COLO668 (cell line): ENCODE measurements around the gene CASKIN2.
"Not testable (repeated sequence)": the region's sequence is repeated elsewhere in the genome, so short reads cannot be mapped to it uniquely, and the experiment has no call there.

ENCODE experiments used
- DNase-seq: peaks from one replicate; lab custom pipeline; 2025; ENCODE audit not compliant: unreplicated experiment; lab: John Stamatoyannopoulos, UW

Gene CASKIN2

DNA sequence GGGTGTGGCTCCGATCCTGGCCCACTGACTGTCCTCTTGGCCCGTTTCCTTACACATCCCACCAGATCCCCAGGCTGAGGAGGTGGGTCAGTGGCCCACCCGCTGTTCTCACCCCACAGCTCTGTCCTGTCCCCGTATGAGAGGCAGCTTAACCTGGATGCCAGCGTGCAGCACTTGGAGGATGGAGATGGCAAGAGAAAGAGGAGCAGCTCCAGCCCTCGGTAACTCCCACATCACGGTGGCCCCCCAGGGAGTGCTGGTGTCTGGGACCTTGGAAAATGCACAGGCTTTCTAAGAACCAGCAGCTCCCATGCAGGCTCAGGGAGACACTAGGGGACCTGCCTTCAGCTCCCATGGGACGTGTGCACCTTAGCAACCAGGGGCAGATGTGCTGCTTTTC lies 6.0 kb upstream of the CASKIN2 start:
- DNase-seq, result no peak

DNA sequence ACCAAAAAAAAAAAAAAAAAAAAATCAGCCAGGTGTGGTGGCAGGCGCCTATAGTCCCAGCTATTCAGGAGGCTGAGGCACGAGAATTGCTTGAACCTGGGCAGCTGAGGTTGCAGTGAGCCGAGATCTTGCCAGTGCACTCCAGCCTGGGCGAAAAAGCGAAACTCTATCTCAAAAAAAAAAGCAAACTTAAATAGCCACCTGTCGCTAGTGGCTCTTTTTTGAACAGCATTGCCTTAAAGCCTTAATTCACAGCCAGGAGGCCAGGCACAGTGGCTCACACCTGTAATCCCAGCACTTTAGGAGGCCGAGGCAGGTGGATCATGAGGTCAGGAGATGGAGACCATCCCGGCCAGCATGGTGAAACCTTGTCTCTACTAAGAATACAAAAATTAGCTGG lies 5.1 kb upstream of the CASKIN2 start:
- not testable (repeated sequence) for DNase-seq

DNA sequence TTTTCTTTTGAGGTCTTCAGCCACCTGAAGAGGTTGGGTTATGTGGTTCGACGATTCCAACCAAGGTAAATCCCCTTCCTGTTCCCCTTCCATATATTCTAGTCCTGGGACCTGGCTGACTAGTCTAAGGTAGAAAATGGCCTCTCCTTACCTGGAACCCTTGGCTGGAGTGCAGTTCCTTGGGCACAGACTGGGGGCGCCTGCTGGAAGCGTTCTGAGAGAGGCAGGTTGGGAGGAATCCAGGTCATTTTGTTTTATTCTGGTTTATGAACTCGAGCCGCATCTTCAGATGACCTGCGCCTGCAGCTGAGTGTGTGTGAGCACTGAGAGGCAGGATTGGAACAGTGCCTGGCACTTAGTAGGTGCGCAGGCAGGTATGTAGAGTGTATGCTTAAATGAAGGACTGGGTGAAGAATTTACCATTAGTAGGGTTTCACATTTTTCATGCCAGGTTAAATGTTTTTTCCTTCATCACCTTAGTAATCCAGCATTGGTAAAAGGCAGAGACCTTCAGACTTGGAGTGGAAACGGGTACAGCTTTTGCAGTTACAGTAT lies 3.7 kb upstream of the CASKIN2 start:
- DNase-seq, result no peak

DNA sequence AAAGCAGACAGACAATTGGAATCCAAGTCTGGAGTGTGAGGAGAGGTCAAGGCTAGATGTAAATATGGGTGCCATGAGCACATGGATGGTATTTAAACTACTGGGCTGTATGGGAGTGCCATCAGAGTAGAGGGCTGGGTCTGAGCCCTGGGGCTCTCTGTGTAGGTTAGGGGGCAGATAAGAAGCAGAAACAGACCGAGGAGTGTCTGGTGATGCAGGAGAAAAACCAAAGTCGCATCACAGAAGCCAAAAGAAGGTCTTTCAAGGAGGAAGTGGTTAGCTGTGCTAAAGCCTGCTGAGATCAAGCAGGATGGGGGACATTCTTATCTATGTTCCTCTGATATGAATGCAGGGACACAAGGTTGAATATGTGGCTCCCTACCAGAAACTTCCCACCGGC lies 2.9 kb upstream of the CASKIN2 start:
- no peak for DNase-seq

DNA sequence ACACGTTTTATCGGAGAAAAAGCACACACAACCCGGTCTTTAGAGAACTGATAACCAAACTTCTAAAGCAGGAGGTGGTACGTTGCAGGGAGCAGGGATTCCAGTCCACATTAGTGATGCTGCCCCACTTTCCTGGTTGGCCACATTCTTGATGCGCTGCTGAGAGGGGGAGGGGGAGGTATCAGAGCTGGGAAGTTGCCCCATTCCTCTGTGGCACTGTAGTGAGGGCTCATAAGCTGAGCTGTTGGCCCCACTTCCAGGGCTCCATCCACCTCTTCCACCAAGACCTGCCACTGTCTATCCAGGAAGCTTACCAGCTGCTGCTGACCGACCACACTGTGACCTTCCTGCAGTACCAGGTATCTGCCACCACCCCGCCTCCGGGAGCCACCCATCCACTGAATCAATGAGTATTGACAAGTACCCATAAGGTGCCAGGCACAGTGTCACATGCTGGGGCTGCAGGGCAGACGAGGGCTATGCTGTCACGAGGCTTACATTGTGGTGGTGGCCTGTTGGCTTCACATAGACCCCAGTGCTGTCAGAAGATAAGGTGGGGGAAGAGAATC lies 2.0 kb upstream of the CASKIN2 start:
- peak; percentile 43 for DNase-seq

DNA sequence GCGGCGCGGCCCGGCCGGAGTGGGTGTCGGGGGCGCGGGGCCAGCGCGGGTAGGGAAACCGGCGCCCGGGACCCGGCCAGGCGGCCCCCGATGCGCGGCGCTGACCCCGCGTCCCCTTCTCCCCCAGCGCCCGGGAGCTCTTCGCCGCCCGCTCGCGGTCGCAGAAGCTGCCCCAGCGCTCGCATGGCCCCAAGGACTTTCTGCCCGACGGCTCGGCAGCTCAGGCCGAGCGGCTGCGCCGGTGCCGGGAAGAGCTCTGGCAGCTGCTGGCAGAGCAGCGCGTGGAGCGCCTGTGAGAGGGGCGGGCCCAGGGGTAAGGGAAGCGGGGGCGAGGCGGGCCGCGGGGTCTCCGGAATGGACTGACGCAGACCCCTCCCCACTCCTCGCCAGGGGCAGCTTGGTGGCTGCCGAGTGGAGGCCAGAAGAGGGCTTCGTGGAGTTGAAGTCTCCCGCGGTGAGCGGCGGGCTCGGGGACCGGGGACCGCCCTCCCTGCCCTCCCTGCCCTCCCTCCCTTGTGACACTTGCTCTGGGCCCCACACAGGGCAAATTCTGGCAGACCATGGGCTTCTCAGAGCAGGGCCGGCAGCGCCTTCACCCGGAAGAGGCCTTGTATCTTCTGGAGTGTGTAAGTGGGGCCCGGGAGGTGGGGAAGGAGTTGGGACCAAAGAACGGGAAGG lies 1.4 kb upstream of the CASKIN2 start:
- peak; percentile 43 for DNase-seq

DNA sequence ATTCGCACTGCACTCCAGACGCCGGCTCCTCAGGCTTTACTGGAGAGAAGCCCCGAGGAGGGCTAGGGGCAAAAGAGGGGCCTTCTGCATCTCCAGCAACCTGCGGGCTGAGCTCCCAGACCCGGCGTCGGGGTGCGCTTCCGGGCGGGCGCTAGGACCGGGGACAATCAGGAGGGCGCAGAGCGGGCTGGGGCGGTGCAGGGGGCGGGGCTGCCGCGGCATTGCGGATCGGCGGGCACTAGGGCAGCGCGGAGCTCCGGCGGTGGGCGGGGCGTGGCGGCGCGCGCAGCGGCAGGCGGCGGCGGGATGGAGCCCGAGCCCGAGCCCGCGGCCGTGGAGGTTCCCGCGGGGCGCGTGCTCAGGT lies 900 bp upstream of the CASKIN2 start, which contains the start of gene TSEN54:
TSS of gene TSEN54 (plus strand) at position 274 of the 364 bp plus-strand sequence. CDS start at position 307, 33 bp downstream.
- DNase-seq, result peak; percentile 91

DNA sequence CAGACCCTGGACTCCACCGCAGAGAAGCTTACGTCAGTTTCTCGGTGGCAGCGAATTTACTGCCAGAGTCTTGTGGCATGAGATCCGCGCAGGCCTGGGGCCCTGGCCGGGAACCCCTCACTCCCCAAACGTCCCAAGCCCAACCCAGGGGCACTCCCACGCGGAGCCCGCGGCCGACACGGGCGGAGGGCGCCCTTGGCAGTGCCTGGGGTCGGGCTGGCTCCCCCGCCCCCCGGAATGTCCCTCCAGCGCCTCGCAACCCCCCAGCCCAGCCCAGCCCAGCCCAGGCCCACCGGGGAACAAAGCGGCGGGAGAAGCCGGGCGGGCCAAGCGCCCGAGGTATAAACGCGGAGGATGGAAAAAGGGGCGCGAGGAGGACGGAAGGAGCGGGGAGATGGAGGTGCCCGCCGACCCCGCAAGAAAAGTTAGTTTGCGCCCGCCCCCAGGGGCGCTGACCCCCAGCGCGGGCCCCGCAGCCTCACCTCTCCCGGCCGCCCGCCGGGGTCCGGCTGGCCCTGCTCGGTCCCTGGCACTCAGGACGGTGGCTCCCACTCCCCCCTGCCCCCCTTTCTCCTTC lies 330 bp downstream of the CASKIN2 start:
- DNase-seq, result no peak

DNA sequence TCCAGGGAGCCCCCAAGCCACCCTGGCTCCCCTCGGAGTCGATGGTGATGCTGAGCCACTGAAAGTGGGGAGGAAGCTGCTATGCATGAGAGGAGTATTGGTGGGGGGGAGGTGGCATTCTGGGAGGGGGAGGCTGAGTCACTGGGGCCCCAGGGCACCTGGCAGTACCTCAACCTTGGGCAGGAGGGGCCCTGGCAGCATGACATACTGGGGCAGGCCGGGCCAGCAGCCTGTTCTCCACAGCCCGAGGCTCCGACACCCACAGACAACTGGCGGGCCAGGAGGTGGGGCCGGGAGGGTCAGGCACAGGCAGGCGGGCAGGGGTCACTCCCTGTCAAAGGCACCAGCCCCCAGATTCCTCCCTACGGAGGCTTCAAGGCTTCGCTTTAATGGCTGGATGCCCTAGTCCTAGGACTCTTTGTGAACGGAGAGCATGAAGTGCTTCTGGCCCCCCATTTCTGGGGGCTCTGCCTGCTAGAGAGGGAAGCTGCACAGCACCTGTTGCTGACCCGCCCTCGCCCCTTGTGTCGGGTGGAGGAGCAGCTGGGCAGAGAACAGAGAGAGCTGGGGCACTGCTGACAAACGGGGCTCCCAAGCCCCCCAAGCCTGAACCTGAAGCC lies 928 bp downstream of the CASKIN2 start:
- peak; percentile 32 for DNase-seq

DNA sequence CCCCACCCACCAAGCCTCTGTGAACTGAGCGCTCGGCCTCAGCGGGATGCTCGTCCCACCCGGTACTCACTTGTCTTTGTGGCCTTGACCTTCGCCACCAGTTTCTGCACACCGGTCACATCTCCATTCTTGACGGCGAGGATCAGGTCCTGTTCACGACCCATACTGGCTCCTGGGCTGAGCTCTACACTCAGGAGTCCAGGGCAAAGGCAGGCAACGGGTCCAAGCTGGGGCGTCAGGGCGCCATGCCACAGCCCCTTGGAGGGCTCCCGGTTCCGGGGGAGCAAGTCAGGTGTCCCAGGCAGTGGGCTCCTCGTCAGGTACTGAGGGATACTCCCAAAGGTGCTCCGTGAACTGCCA lies 1.7 kb downstream of the CASKIN2 start:
- no peak for DNase-seq

DNA sequence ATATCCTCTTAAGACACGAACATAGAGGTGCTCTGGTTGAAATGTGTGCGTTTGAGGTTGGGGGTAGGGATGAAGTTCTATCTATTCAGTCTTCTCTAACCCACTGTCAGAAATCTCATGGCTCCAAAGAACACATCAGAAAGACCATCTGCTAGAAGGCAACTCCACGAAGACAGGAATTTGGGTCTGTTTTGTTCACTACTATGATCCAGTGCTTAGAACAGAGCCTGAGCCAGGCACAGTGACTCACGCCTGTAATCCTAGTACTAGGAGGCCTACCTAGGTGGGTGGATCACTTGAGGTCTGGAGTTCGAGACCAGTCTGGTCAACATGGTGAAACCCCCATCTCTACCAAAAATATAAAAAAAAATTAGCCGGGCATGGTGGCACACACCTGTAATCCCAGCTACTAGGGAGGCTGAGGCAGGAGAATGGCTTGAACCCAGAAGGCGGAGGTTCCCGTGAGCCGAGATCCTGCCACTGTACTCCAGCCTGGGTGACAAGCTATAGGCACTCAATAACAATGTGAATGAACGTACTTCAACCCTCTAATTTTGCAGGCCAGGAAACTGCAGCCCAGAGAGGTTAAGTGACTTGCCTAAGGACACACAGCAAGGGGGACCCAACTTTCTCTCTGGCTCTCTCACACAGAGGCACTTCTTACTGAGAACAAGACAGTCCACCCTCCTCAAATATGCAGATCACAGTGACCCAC lies 2.3 kb downstream of the CASKIN2 start:
- DNase-seq, result no peak

DNA sequence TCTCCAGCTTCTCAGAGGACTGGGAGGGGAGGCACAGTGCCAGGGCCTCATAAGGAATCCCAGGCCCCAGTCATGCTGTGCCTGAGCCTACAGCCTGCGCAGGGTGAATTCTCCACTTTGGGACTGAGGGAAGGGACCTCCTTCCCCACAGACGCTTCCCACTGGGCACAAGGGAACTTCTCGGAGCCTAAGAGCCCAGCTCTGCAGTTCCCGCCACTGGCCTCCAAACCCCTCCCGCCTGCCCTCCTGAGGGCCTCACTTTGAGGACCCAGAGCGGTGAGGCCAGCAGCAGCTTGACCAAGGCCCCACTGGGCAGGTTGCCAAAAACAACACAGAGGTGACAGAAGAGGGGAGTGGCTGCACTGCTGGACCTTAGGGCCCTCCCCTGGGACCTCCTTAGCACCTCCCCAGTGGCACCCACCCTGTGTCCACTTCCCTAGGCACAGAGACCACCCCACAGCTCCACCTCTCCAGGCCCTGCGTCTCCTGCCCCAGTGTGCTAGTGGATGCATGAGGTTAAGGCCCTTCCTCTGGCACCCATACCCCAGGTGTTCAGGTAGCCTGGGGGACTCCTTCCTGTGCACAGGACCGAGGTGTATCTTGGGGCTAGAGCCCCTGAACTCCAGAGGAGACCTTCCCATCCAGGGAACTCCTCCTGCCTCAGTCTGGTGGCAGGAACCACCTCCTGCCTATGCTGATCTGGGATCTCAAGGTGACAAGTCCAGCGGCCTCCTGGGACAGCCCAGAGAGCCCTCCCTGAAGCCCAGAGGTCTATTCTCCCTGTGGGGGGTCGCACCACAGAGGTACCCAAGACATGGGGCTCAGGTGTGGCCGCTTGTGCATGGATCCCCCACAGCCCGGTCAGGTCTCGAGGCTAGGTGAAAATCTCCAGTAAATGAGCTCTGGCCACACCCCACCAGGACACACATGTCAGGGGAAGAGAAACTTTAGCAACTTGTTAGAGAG lies 3.4 kb downstream of the CASKIN2 start:
- DNase-seq, result peak; percentile 38

DNA sequence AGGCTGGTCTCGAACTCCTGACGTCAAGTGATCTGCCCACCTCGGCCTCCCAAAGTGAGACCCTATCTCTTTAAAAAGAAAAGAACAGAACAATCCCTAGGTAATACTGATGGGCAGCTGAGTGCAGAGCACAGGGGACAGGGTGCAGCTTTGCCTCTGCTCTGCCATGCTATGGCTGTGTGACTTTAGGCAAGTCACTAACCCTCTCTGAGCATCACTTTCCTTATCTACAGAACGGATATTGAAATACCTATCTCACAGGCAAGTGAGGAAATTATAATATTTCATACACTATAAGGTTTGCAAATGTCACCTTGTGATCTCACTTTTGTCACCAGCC lies 4.1 kb downstream of the CASKIN2 start:
- DNase-seq, result no peak

DNA sequence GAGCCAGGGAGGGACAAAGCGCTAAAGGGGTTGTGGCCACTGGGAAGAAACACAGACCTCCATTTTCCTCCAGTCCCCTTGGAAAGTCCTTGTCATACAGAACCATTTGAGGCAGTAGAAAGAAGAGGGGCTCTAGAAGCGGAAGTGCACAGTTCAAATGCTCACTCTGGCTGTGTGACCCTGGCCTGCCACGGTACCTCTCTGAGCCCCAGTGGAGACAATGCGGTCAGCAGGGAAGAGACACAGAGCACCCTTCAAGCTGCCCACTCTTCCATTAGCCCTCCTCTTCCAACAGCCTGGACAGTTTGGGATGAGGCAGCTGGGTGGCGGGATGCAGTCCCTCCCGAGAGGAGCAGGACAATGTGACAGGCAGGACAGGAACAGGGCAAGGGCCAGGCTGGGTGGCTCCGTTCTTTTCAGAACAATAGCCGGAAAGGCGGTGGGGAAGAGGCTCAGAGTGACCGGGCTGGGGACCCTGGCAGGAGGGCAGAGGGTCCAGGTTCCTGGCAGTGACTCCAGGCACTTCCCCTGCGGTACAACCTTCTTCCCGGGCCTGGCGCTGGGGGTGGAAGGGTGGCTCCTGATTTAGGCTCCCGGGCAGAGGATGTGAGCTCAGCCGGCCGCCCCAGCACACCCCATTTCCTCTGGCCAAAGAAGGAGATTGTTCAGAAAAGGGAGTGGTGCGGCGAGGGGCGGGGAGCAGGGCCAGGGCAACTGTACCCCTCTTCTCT lies 5.6 kb downstream of the CASKIN2 start:
- no peak for DNase-seq

DNA sequence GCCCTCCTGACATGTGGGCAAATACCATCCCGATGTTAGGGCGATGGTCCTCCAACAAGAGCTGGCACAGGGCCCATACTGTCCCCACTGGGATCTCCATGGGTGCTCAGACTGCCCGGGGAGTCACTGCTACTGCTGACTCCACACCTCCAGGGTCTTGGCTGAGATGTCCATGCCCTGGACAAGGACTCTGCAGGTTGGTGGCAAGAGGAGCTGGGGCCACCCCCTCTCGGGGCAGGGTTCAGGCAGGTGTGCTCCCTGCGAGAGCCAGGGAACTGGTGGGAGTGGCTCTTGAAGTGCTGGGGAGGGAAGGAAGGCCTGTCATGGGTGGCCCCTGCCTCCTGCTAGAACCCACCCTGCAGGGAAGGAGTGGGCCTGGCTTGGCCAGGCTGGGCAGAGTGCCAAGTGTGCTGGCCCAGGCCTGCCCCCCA lies 6.4 kb downstream of the CASKIN2 start:
- DNase-seq, result no peak

DNA sequence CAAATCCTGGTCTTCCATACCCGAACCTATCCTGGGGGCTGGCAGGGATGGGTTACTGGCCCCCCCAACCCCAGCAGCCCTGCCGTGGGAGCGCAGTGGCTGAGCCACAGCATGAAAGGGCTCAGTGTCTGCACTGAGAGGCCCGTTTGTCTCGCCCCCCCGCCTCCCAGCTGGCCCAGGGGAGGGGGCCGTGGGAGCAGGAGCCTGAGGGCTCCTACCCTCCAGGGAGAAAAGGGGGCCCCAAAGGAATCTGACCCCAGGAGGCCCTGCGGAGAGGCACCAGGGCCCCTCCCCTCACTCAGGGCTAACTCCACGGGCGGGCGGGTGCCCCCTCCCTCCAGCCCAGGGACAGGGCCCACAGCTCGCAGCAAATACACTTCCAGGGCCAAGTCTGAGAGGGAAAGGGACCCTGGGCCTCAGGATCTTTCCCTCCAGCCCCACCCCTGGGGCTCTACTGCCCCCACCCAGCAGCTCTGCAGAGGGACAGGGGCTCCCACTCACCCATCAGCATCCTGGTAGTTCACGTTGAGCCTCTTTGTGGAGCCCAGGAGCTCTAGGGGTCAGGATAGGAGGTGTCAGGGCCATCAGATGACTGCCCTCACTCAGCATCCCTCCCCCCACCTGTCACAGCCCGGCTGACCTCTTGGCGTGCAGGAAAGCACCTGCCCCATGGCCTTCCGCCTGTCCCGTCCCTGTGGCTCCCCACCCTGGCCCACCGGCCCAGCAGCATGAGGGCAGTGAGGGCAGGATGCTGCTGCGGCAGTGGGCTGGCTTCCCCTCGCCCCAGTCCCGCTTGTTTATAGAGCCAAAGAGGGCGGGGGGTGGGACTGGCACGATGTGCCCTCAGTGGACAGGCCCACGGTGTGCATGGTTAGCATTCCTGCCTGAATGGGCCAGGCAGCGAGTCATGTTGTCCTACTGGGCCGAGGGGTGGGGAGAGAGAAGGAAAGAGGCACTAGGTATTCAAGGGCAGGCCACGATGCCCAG lies 7.3 kb downstream of the CASKIN2 start:
- no peak for DNase-seq

DNA sequence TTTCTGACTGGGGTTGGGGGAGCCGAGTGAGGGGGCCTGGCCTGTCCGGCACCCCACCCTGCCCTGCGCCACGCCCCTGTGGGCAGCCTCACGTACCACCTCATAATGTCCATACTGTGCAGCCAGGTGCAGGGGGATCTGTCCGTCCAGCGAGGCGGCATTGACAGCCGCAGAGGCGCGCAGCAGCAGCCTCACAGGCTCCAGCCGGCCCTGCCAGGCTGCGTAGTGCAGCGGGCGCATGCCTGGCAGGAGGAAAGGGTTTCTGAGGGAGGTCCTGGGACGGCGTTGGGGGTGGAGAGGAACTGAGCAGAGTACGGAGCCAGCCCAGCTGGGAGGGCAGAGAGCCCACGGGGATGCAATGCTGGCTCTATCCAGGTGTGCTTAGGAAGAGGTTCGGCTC lies 8.4 kb downstream of the CASKIN2 start:
- no peak for DNase-seq

DNA sequence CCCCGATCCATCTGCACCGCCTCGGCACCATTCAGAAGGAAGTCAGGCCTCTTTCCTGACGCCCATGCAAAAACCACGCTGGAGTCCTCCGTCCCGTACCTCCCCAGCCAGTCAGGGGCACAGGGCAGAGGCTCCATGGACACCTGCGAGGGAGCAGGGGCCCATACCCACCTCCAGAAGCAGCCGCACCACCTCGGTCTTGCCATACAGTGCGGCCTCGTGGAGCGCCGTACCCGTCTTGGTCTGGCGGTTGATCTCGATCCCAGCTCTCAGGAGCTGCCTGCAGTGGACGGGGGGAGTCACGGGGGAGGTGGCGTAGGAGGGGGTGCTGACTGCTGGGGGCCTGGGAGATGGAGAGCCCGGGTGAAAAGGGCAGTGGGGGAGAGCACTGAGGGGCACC lies 9.2 kb downstream of the CASKIN2 start:
- DNase-seq, result no peak
